Fibroblast of gingiva (primary cell): ENCODE data around the gene SPRN.
"Not testable (repeated sequence)": the region's sequence is repeated elsewhere in the genome, so short reads cannot be mapped to it uniquely, and the experiment has no call there.

Source experiments
- DNase-seq: peaks from one replicate; pipeline ENCODE4 v3.0.0-alpha.2; 2011; ENCODE audit warnings: low read depth

SPRN gene

GRCh38 chr10:133439517-133440461 lies 15.4 kb upstream of the SPRN start:
- DNase-seq, result no peak

- no peak for DNase-seq
Measured at GRCh38 chr10:133438711-133439273, 14.4 kb upstream of the SPRN start.

- not testable (repeated sequence) for DNase-seq
Measured at GRCh38 chr10:133432789-133433188, 8.4 kb upstream of the SPRN start.

GRCh38 chr10:133431888-133432613 lies 7.6 kb upstream of the SPRN start:
- DNase-seq, result not testable (repeated sequence)

GRCh38 chr10:133429571-133429970 lies 5.1 kb upstream of the SPRN start:
- DNase-seq, result not testable (repeated sequence)

GRCh38 chr10:133424102-133424501 lies 323 bp downstream of the SPRN start:
- not testable (repeated sequence) for DNase-seq

- no peak for DNase-seq
Measured at GRCh38 chr10:133422807-133423771, 1.3 kb downstream of the SPRN start.

GRCh38 chr10:133422223-133422806 lies 2.1 kb downstream of the SPRN start:
- DNase-seq, result no peak

- no peak for DNase-seq
Measured at GRCh38 chr10:133421336-133422222, 2.8 kb downstream of the SPRN start.

GRCh38 chr10:133420579-133420978 lies 3.8 kb downstream of the SPRN start:
- no peak for DNase-seq

- DNase-seq, result no peak
Measured at GRCh38 chr10:133420028-133420427, 4.4 kb downstream of the SPRN start.

GRCh38 chr10:133419211-133419950 lies 5.0 kb downstream of the SPRN start:
- no peak for DNase-seq

- DNase-seq, result no peak
Measured at GRCh38 chr10:133418289-133418993, 6.0 kb downstream of the SPRN start.

GRCh38 chr10:133415752-133416151 lies 8.7 kb downstream of the SPRN start:
- DNase-seq, result no peak

- DNase-seq, result not testable (repeated sequence)
Measured at GRCh38 chr10:133414401-133414800, 10.0 kb downstream of the SPRN start.

GRCh38 chr10:133412381-133412711 lies 12.1 kb downstream of the SPRN start:
- no peak for DNase-seq

- no peak for DNase-seq
Measured at GRCh38 chr10:133411523-133412380, 12.7 kb downstream of the SPRN start.
